GM12878 (cell line): Measurements from ENCODE around the gene SORBS1.
A peak's percentile ranks its signal among the peaks of the same experiment; 100 is the strongest.

Experiments
- BCL11A ChIP-seq: IDR thresholded peaks from 2 replicates; pipeline ENCODE4 v1.6.1; 2011; ENCODE audit warnings: low read depth, low read length
- CHD1 ChIP-seq: IDR thresholded peaks from 2 replicates; pipeline ENCODE4 v1.6.1; 2012; ENCODE audit warnings: low read depth, low read length, improper control_type of control experiment
- EGR1 ChIP-seq, 2 experiments: IDR thresholded peaks; 1 replicate in 1 of 2; 2 replicates in 1 of 2; pipeline ENCODE4 v1.6.1; 2011 to 2012; ENCODE audit warnings: low read depth in 2 of 2, low read length in 2 of 2, borderline replicate concordance in 1 of 2, mild to moderate bottlenecking in 1 of 2, moderate library complexity in 1 of 2
- EP300 ChIP-seq, 2 experiments: fragments of 150-350 bp in 1 of 2; IDR thresholded peaks; 2 replicates each; pipeline ENCODE4 v1.6.1; 2011 to 2012; ENCODE audit warnings: low read depth in 2 of 2, low read length in 2 of 2, borderline replicate concordance in 1 of 2, improper control_type of control experiment in 1 of 2, inconsistent platforms in 1 of 2; ENCODE audit not compliant: control insufficient read depth in 1 of 2
- ESRRA ChIP-seq: IDR thresholded peaks from 2 replicates; pipeline ENCODE4 v1.6.1; 2012; ENCODE audit warnings: mild to moderate bottlenecking, low read length, improper control_type of control experiment
- EZH2 ChIP-seq: IDR thresholded peaks from 2 replicates; pipeline ENCODE4 v1.6.1; 2012; ENCODE audit warnings: low read depth, mild to moderate bottlenecking, control low read depth, inconsistent platforms, low read length, borderline replicate concordance; ENCODE audit not compliant: control insufficient read depth
- FOS ChIP-seq: IDR thresholded peaks from 3 replicates; pipeline ENCODE4 v1.6.1; 2011; ENCODE audit warnings: borderline replicate concordance; ENCODE audit not compliant: insufficient read length; ENCODE audit errors: extremely low read depth
- SIX5 ChIP-seq: IDR thresholded peaks from 2 replicates; pipeline ENCODE4 v1.6.1; 2011; ENCODE audit warnings: mild to moderate bottlenecking, low read depth, low read length, moderate library complexity; ENCODE audit not compliant: severe bottlenecking
- TF ChIP-seq, protein P1 (sequence below): IDR thresholded peaks from 2 replicates; pipeline ENCODE4 v1.6.1; 2011; ENCODE audit warnings: low read depth, low read length, improper control_type of control experiment, borderline replicate concordance
- TF ChIP-seq, protein P2 (sequence below), 3 experiments: IDR thresholded peaks in 2 of 3; conservative IDR thresholded peaks in 1 of 3; 2 replicates each; pipeline ENCODE4 v1.5.1; 2011; ENCODE audit warnings: low read depth in 3 of 3, low read length in 3 of 3, mild to moderate bottlenecking in 3 of 3, control low read depth in 2 of 3, moderate library complexity in 2 of 3, inconsistent platforms in 1 of 3, mixed read lengths in 1 of 3; ENCODE audit not compliant: control insufficient read depth in 2 of 3, insufficient read depth in 1 of 3; ENCODE audit errors: extremely low read depth in 1 of 3

- peak; percentile 7 for TF ChIP-seq SIX5
- TF ChIP-seq ESRRA: no peak
- TF ChIP-seq, protein P1, sequence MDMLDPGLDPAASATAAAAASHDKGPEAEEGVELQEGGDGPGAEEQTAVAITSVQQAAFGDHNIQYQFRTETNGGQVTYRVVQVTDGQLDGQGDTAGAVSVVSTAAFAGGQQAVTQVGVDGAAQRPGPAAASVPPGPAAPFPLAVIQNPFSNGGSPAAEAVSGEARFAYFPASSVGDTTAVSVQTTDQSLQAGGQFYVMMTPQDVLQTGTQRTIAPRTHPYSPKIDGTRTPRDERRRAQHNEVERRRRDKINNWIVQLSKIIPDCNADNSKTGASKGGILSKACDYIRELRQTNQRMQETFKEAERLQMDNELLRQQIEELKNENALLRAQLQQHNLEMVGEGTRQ: no peak
- no peak for TF ChIP-seq EZH2
- TF ChIP-seq CHD1: no peak
- TF ChIP-seq EGR1 (IDR thresholded peaks at IDR 0.05; ENCODE audit: borderline replicate concordance in 1 of 2, low read depth in 2 of 2, low read length in 2 of 2): no peak
- no peak for TF ChIP-seq FOS
- TF ChIP-seq, protein P2, sequence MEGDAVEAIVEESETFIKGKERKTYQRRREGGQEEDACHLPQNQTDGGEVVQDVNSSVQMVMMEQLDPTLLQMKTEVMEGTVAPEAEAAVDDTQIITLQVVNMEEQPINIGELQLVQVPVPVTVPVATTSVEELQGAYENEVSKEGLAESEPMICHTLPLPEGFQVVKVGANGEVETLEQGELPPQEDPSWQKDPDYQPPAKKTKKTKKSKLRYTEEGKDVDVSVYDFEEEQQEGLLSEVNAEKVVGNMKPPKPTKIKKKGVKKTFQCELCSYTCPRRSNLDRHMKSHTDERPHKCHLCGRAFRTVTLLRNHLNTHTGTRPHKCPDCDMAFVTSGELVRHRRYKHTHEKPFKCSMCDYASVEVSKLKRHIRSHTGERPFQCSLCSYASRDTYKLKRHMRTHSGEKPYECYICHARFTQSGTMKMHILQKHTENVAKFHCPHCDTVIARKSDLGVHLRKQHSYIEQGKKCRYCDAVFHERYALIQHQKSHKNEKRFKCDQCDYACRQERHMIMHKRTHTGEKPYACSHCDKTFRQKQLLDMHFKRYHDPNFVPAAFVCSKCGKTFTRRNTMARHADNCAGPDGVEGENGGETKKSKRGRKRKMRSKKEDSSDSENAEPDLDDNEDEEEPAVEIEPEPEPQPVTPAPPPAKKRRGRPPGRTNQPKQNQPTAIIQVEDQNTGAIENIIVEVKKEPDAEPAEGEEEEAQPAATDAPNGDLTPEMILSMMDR (IDR thresholded peaks at IDR 0.05 in 2 of 3, conservative IDR thresholded peaks at IDR 0.05 in 1 of 3; ENCODE audit: control insufficient read depth in 2 of 3, extremely low read depth in 1 of 3, insufficient read depth in 1 of 3, low read depth in 3 of 3, low read length in 3 of 3): peak; percentile 94 to 96 (median 96)
- TF ChIP-seq EP300 (IDR thresholded peaks at IDR 0.05; ENCODE audit: borderline replicate concordance in 1 of 2, control insufficient read depth in 1 of 2, low read depth in 2 of 2, low read length in 2 of 2): no peak
- no peak for TF ChIP-seq BCL11A
Observed at GRCh38 chr10:95374597-95375209, 186.5 kb downstream of the SORBS1 start.
